ENCODE results near the gene LMTK2.
A peak's percentile ranks its signal among the peaks of the same experiment; 100 is the strongest.

The LMTK2 gene

GRCh38 chr7:98240961-98241673, 134.5 kb downstream of the LMTK2 start:
- peak; percentile 27 for DNase-seq

GRCh38 chr7:98241674-98242241, 135.1 kb downstream of the LMTK2 start:
- DNase-seq: no peak

- no peak for DNase-seq
These were observed 135.7 kb downstream of the LMTK2 start for GRCh38 chr7:98242342-98242741.

GRCh38 chr7:98242934-98243333, 136.3 kb downstream of the LMTK2 start:
- no peak for DNase-seq

- DNase-seq: no peak
These were observed 138.2 kb downstream of the LMTK2 start for GRCh38 chr7:98244871-98245270.

- DNase-seq: no peak
These were observed 141.5 kb downstream of the LMTK2 start for GRCh38 chr7:98248156-98248555.

GRCh38 chr7:98249106-98249505, 142.4 kb downstream of the LMTK2 start:
- no peak for DNase-seq

GRCh38 chr7:98250789-98251188, 144.1 kb downstream of the LMTK2 start:
- peak; percentile 24 for DNase-seq

GRCh38 chr7:98251231-98251600, 144.6 kb downstream of the LMTK2 start:
- no peak for DNase-seq

- peak; percentile 86 for DNase-seq
These were observed 145.2 kb downstream of the LMTK2 start, which contains the start of gene TECPR1 for GRCh38 chr7:98251601-98252424. Gene TECPR1, minus strand, starts transcription at chr7:98252232. Its CDS starts 6,086 bp downstream, at chr7:98246146.

GRCh38 chr7:98252425-98253054, 145.9 kb downstream of the LMTK2 start:
- no peak for DNase-seq

GRCh38 chr7:98254516-98254915, 147.9 kb downstream of the LMTK2 start:
- DNase-seq: no peak

GRCh38 chr7:98254951-98255610, 148.4 kb downstream of the LMTK2 start:
- DNase-seq: no peak

GRCh38 chr7:98256431-98256830, 149.8 kb downstream of the LMTK2 start:
- DNase-seq: no peak

GRCh38 chr7:98257701-98258100, 151.0 kb downstream of the LMTK2 start:
- DNase-seq: no peak
